Mesenchymal stem cell (in vitro differentiated cells and primary cell): ENCODE results near the gene GCDH. TPM values are rescaled to one million over a fixed set of nuclear protein-coding genes. Genes with fewer than 3 reads are reported as not detected.

Source experiments
- small RNA-seq: library from polyadenylated mRNA; stranded (forward); fragments of <200 nt; extraction: miRNeasy Mini kit (QIAGEN cat#:217004); gene quantifications from one replicate; pipeline ENCODE3, GENCODE V24; 2013; ENCODE audit warnings: low read depth

GCDH gene

Small RNA genes lying within 50 kb of the gene (small RNA-seq; reads per million reads assigned to genes)
- 3.5 reads per million, percentile 27 among the genes with 10 or more reads in this experiment for gene MIR5695
- gene MIR6515, result 9.5 reads per million, percentile 77 among the genes with 10 or more reads in this experiment
- gene MIR6794, result not detected
